HG03159 (cell line): ENCODE measurements around the gene GPD1L.
"Not testable (repeated sequence)": the region's sequence is repeated elsewhere in the genome, so short reads cannot be mapped to it uniquely, and the experiment has no call there.

ENCODE experiments used
- ATAC-seq: cut with Tn5 transposase; IDR thresholded peaks from one replicate; pipeline ENCODE4 v1.9.1; 2021; ENCODE audit warnings: mild to moderate bottlenecking, moderate library complexity; ENCODE audit not compliant: unreplicated experiment

GPD1L gene

DNA sequence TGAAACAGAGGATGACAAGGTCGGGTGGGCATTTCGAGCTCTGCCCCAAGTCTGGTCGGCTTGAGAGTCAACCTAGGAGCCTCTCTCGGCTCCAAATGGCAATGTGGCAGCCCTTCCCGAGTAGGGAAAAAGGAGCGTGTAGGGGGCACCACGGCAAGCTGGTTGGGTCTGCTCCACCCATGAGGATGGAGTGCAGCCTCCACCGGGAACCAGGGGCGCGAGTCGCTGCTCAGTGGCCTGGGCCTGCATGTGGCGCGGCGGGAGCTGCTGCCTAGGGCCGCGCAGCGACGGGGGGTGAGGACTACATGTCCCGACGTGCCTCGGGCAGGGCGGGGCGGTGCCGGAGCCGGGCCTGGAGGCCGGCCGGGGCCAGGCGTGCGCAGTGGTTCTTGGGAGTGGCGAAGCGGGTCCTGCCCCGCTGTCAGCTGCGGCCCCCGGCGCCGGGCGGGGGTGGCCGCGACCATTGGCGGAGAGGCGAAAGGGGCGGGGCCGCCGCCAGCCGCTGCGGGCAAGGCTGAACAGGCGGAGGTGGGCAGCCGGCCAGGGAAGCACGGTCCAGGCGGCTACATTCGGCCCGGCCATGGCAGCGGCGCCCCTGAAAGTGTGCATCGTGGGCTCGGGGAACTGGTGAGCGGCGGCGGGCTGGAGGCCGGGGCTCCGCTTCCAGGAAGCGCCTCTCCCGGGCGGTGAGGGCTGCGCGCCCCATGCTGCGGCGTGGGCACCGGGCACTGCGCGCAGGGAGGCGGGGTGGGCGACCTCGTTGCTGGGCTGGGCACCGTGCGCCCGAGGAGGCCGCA is at the start of gene GPD1L:
TSS of gene GPD1L (plus strand) at position 489 of the 797 bp plus-strand sequence. CDS start at position 581, 92 bp downstream.
- ATAC-seq: peak; percentile 100

DNA sequence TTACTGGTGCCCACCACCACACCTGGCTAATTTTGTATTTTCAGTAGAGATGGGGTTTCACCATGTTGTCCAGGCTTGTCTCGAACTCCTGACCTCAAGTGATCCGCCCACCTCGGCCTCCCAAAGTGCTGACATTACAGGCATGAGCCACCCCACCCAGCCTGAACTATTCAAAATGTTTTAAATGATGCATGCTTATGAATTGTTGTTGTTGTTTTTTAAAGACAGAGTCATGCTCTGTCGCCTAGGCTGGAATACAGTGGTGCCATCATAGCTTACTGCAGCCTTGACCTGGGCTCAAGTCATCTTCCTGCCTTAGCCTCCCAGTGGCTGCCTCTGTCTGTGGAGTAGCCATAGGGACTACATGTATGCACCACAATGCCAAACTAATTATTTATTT is 48.0 kb upstream of the GPD1L start:
- not testable (repeated sequence) for ATAC-seq

DNA sequence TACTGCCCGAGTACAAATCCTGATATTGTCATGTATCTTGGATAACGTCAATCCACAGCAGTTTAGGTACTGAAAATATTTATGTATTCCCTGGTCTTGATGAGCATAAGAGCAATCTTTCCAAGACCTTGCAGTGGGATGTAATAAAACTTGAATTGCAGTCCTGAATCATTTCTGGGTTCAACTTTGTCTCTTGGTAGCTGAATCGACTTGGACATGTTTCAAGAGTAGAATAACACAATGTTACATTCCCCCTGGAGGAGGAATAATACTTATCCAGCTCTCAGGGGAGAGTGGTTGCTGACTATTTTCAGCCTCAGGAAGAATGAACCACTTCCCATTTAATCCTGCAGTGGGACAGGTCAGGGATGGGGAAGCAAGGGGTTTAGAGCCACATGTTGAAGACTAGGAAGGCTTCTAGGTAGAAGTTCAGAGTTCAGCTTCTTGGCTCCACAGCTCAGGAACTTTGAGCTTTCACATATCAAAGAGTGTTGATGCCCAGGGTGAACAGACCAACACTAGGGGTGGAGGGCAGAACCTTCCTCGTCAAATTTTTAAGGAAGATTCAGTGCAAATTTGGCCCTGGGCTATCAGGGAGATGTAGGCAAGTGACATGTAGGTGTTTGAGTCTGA is 43.4 kb upstream of the GPD1L start:
- ATAC-seq: no peak

DNA sequence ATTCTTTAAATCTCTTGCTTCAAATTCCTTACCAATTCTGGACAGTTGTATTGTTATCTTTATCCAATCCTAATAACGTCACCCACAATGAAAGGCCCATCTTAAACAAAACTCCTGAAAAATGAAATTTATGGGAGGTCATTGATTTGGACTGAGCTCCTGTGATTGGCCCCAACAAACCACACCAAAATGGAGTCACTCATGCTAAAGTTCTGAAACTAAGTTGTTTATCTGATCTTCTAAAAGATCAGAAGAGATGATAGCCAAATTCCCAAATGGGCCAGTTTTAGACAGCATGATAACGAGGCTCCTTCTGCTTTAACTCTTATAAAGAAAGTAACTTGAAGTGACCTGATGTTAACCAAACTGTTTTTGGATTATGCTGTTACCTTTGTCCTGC is 39.7 kb upstream of the GPD1L start:
- no peak for ATAC-seq

DNA sequence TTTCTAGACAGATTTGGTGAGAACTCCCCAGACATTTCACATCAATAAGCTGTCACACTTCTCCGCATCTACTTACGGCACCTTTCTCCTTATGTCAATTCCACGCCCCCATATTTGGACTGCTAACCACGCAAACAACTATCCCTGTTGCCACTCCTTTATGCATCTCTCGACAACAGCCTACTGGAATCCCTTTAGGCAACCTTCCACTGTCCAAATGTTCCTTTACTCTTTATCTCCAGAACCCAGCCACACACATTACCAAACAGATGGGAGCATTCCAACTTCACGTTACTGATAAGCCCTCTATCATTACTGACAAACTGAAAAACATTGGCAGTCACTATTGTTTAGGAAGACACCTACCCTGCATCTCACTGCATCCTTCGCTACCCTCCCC is 32.2 kb upstream of the GPD1L start:
- not testable (repeated sequence) for ATAC-seq

DNA sequence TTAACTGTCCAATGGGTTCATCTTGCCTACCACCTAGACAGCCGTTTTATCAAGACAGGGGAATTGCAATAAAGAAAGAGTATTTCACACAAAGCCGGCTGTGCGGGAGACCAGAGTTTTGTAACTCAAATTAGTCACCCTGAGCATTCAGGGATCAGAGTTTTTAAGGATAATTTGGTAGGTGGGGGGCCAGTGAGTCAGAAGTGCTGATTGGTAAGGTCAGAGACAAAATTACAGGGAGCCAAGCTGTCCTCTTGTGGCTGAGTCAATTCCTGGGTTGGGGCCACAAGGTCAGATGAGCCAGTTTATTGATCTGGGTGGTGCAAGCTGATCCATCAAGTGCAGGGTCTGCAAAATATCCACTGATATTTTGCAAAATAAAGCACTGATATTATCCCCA is 29.9 kb upstream of the GPD1L start:
- no peak for ATAC-seq

DNA sequence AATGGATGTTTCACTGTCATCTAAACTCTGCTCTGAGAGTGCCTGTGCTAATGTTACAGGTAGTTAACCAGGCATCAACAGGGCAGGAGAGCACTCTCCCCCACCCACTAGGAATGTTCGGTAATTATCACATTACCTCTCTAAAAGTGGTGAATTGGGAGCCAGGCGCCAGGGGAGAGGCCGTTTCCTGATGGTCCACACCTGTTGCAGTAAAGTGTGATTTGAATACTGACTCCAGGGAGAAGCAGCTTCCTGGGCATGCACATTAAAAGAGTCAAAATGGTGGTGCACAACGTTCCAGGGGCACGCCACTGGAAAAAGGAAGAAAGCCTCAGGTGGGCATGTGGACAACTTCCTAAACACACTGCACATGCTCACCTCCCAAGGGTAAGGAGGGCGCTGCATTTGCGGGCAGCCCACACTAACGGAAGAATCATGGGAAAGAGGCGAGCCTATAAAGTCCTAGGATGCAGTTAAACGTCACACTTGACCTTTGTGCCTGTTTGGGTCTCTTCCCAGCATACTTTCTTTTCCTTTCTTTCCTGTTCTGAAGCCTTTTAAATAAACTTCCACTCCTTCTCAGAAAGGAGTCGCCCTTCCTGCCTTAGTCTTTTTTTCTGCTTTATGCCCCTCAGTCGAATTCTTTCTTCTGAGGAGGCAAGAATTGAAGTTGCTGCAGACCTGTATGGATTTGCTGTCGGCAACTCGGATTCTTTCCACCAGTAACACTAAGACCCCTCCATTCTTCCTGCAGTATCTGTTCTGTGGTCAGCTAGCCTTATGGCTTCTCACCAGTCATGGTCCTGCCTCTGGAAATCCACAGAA is 28.9 kb upstream of the GPD1L start:
- no peak for ATAC-seq

DNA sequence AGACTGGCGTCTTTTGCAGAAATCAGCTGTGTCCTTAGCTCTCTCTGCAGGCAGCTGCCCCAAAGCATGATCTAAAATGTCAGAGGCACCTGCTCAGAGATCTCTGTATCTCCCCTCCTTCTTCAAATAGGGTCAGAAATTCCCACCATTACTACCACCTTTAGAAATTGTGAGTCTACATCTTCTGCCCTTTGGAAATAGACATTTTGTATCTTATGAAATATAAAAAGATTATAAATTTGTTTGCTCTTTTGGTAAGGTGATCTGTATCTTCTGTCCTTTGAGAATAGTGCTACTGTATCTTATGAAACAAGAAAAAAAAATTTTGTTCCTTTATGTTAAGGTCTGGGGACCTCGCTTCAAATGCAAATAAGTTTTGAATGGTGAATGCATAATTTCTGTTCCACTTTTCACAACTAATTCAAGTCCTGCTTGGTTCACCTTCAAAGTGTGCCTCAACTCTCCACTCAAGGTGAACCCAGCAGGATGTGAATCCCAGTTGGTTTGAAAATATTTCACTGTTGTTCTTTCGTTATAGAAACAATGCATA is 28.3 kb upstream of the GPD1L start:
- no peak for ATAC-seq

DNA sequence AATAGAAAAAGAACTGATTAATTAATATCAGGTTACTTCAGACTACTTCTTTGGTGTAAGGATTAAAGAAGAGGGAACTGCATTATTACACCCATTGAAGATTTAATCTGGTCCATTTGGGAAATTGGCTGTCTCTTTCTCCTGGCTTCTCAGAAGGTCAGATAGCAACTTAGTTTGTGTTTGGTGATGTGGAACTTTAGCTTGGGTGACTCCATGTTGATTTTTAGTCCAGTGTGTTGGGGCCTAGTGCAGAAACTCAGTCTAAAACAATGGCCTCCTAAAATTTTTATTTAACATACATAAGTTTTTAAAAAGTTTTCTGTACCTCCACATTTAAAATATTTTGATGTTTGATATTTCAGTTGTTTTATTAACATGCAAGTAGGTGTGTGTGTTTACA is 27.6 kb upstream of the GPD1L start:
- no peak for ATAC-seq

DNA sequence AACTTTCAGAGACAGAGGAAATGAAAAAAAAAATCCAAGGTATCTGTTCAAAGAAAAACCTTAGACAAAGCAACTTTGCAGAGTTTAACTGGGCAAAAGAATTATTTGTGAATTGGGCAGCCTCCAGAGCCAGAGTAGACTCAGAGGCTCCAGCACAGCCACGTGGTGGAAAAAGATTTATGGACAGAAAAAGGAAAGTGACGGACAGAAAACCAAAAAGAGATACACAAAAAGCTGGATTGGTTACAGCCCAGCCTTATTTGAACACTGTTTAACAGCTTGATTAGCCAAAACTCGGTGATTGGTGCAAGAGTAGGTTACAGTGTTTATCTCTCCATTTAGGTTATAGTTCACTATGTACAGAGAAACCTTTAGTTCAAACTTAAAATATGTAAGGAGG is 23.7 kb upstream of the GPD1L start:
- ATAC-seq: no peak

DNA sequence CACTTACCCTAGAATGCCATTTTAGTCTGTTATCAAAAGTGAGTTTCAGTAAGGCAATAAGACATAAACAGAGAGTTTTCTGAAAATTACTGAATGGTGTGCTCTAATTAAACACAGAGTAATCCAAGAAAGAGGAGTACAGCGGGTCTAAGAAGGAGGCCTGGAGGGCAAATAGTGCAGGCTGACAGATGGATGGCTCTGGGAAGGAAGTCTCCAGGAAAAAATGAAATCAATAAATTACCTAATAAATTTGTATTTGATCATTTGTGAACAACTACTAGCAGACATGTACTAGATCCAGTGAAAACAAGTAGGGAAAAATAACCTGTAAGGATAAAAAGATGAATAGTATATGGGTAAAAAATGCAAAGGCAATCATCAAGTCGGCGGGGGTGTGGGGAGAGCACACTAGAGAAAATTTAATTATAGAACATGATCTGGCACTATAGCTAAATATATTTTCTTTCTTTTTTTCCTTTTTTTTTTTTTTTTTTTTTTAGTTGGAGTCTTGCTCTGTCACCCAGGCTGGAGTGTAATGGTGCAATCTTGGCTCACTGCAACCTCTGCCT is 22.6 kb upstream of the GPD1L start:
- ATAC-seq: no peak

DNA sequence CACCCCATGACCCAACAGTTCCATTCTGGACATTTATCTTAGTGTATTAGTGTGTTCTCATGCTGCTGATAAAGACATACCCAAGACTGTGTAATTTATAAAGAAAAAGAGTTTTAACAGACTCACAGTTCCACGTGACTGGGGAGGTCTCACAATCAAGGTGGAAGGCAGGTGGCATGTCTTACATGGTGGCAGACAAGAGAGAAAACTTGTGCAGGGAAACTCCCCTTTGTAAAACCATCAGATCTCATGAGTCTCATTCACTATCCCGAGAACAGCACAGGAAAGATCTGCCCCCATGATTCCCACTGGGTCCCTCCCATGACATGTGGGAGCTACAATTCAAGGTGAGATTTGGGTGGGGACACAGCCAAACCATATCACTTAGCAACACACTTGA is 21.6 kb upstream of the GPD1L start:
- no peak for ATAC-seq

DNA sequence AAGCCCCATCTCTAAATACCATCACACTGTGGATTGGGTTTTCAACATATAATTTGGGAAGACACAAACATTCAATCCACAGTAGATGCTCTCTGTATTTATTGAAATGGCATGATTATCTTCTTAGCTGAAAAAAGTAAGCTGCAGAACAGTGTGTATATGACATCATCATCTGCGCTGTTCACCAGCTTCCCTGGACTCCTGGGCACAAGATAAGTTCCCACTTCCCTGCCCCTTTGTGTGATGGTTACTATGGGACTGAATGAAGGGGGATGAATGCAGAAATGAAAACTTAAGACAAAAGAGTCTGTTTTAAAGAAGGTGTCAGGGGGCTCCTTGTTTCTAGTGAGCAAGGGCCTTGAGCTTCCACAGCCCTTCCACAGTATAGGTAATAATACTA is 20.0 kb upstream of the GPD1L start:
- no peak for ATAC-seq

DNA sequence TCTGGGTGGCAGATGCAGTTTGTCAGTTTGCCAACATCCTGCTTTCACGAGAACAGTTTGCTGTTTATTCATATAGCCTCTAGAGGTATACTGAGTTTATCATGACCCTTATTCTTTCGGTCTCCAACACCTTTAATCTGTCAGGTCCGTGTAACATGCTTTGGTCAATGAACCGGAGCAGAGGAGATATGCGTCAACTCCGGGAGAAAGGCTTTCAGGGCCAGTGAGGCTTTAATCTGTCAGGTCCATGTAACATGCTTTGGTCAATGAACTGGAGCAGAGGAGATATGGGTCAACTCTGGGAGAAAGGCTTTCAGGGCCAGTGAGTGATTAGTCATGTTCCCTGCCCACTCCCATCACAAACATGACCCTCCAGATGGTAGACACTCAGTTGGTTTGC is 16.9 kb upstream of the GPD1L start:
- ATAC-seq: no peak

DNA sequence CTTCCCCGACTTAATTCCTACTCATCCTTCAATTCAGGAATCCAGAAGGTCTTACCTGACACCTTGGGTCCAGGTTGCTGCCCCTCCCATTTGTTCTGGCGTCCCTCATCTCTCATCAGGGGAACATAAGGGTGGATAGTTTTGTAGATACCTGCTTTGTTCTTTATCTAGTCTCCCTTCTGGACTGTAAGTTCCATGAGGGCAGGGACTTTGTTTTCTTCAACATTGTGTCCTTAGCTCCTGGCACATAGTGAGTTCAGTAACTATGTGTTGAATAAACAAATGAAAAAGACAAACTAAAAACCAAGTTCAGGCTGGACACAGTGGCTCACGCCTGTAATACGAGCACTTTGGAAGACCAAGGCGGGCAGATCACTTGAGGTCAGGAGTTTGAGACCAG is 13.2 kb upstream of the GPD1L start:
- no peak for ATAC-seq

DNA sequence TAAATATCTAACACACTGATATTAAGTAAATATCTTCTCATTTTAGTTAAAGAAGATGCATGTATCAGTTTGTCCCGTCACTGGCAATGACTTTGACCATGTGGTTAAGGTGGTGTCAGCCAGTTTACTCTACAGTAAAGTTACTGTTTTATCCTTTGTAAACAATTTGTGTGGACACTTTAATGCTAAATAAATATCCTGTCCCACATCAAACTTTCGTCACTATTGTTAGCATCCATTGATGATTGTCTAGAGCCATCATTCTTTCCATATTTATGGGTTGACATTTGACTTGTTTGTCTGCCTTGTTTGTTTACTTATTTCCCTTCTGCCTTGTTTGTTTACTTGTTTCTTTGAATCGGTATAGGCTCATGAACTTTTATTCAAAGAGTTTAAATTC is 11.0 kb upstream of the GPD1L start:
- no peak for ATAC-seq

DNA sequence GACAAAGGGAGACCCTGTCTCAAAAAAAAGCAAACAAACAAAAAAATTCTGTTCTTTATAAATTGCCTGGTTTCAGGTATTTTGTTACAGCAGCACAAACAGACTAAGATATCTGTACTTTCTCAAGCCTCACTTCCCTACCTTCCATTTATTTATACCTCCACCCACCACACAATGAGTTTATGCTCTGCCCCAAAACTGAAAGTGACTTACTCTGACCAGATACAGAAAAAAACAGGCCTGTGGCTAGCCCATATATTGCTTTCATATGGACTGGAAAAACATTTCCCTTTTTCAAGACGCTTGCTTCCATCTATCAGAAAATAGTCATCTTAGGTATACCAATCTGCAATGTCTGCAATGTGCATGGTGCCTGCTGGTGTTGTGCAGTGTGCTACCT is 8.7 kb upstream of the GPD1L start:
- ATAC-seq: no peak

DNA sequence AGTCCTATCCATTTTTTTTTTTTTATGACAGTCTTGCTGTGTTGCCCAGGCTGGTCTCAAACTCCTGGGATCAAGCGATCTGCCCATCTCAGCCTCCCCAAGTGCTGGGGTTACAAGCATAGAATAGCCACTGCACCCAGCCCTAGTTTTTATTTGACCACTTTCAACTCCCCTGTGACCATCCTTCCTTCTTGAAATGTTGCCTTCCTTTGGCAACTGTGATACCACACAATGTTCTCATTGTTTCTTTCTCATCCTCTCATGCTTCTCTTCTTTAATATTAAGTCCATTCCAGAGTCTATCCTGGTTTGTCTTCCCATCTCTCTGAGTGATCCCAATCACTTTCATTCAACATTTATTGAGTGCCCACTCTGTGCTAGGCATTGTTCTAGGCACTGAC is 7.9 kb upstream of the GPD1L start:
- ATAC-seq: no peak

DNA sequence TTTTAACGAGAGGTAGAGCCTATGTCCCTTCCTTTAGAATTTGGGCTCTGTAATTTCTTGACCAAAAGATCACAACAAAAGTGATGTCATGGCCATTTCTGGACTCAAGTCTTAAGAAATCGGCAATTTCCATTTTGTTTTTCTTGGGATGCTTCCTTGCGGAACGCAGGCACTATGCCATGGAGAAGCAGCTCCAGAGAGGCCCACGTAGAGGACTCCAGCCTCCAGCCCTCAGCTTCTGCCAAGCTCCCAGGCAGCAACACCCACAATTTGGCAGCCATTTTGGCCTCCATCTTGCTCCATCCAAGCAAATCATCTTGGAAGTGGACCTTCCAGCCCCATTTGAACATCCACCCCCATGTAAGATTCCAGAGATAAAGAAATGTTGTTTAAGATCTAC is 6.0 kb upstream of the GPD1L start:
- no peak for ATAC-seq

DNA sequence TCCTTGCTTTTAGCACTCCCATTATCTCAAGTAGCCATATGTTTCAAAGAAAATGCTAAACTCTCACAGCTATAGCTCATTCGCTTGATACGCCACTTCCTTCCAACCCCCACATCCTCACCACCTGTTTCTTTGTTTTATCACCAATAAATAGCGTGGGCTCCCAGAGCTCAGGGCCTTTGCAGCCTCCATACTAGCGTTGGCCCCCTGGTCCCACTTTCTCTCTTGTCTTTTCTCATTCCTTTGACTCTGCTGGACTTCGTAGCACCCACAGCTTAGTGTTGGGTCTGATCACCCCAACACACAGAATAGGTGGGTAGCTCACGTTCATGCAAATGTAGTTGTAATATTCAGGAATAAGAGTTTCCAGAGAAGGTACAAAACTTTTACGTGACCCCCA is 4.1 kb upstream of the GPD1L start:
- ATAC-seq: no peak

DNA sequence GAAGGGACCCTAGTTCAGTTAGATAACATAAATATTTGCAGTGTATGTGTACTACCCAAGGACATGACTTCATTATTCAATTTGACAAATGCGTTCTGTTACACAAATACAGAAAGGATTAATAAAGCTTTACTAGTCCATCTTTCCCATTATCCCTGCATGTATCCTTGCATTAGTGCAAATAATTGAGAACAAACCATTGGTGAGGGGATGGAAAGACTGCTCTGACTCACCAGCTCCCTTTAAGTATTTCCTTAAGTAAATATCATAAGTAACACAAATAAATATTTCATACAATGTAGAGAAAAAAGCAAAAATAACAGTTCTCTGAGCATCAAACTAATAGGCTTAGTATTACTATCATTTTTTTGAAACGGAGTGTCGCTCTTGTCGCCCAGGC is 1.9 kb upstream of the GPD1L start:
- no peak for ATAC-seq
